ENCODE measurements around the gene APLN. TPM values are rescaled to one million over a fixed set of nuclear protein-coding genes. Genes with fewer than 3 reads are reported as not detected.

APLN gene
- total and polyA plus RNA-seq, 9 of the 15 experiments (the other 6 are each of a cell fraction or from before 2014, with no cell fraction given) = 0.04 to 0.06 TPM; not detected in 7

GRCh38 chrX:129651756-129652564 lies 2.8 kb downstream of the APLN start:
- Histone ChIP-seq H3K4me3 (no peak overlapping the region), H3K27ac (ENCODE audit: extremely low read depth, low read depth, low read length) (no peak overlapping the region), H2AFZ (ENCODE audit: low read depth, low read length) (no peak overlapping the region), H3K9me1 (ENCODE audit: control insufficient read depth, insufficient read depth, low read length) (no peaks in the 10 kb centered on the region), H3K27me3 (ENCODE audit: control insufficient read depth in 2 of 2, insufficient read depth in 2 of 2, low read length in 2 of 2) (peaks cover 24 to 85% of the 10 kb centered on the region in 2 experiments), H3K4me1 (replicated peaks in 1 of 2; ENCODE audit: control insufficient read depth in 2 of 2, insufficient read depth in 2 of 2, low read length in 2 of 2) (peaks cover 0 to 17% of the 10 kb centered on the region in 2 experiments; a peak in 2 of 5 replicates), H3K36me3 (ENCODE audit: control insufficient read depth, insufficient read depth, low read length) (no peaks in the 10 kb centered on the region), H3K9me3 (replicated peaks; ENCODE audit: control insufficient read depth, insufficient read depth, low read depth, low read length) (no peaks in the 10 kb centered on the region), H3K4me2 (ENCODE audit: insufficient read depth, low read length) (no peak overlapping the region), H4K20me1 (replicated peaks; ENCODE audit: control insufficient read depth, insufficient read depth, low read length) (0 out of 2 replicates have a peak, but pooled peaks cover 11% of the 10 kb centered on the region), H3K79me2 (ENCODE audit: control insufficient read depth, insufficient read depth, low read length) (no peaks in the 10 kb centered on the region), H3K9ac (ENCODE audit: insufficient read depth in 1 of 2, low read depth in 2 of 2, low read length in 2 of 2) (no peak overlapping the region)
- no peak for TF ChIP-seq PTRF (tag; IDR thresholded peaks at IDR 0.05)
- no peak for TF ChIP-seq ATF1 (CRISPR knock-in tag; IDR thresholded peaks at IDR 0.05)
- TF ChIP-seq ATF1 (tag; IDR thresholded peaks at IDR 0.05) = no peak
- TF ChIP-seq U2AF1 (optimal IDR thresholded peaks at IDR 0.05; ENCODE audit: low read depth, low read length) = no peak
- TF ChIP-seq HNRNPL (IDR thresholded peaks at IDR 0.05; ENCODE audit: low read depth, low read length) = no peak
- TF ChIP-seq, protein P1, sequence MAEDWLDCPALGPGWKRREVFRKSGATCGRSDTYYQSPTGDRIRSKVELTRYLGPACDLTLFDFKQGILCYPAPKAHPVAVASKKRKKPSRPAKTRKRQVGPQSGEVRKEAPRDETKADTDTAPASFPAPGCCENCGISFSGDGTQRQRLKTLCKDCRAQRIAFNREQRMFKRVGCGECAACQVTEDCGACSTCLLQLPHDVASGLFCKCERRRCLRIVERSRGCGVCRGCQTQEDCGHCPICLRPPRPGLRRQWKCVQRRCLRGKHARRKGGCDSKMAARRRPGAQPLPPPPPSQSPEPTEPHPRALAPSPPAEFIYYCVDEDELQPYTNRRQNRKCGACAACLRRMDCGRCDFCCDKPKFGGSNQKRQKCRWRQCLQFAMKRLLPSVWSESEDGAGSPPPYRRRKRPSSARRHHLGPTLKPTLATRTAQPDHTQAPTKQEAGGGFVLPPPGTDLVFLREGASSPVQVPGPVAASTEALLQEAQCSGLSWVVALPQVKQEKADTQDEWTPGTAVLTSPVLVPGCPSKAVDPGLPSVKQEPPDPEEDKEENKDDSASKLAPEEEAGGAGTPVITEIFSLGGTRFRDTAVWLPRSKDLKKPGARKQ (CRISPR knock-in tag; IDR thresholded peaks at IDR 0.05) = no peak
- no peak for TF ChIP-seq TCFL5 (CRISPR knock-in tag; conservative IDR thresholded peaks at IDR 0.05)
- no peak for TF ChIP-seq LEF1 (IDR thresholded peaks at IDR 0.05)
- no peak for TF ChIP-seq XRCC4 (IDR thresholded peaks at IDR 0.05; ENCODE audit: extremely low read depth, insufficient read depth, insufficient read length)
- TF ChIP-seq ZNF764 (CRISPR knock-in tag; IDR thresholded peaks at IDR 0.05; ENCODE audit: low read depth) = no peak
- TF ChIP-seq SRF (CRISPR knock-in tag; IDR thresholded peaks at IDR 0.05) = no peak
- TF ChIP-seq HEY1 (CRISPR knock-in tag; IDR thresholded peaks at IDR 0.05; ENCODE audit: borderline replicate concordance) = no peak
- no peak for TF ChIP-seq ZNF77 (CRISPR knock-in tag; IDR thresholded peaks at IDR 0.05)
- TF ChIP-seq ETS2 (tag; IDR thresholded peaks at IDR 0.05; ENCODE audit: borderline replicate concordance, poor library complexity, severe bottlenecking) = no peak
- no peak for TF ChIP-seq SREBF2 (CRISPR knock-in tag; IDR thresholded peaks at IDR 0.05)
- TF ChIP-seq, protein P2, sequence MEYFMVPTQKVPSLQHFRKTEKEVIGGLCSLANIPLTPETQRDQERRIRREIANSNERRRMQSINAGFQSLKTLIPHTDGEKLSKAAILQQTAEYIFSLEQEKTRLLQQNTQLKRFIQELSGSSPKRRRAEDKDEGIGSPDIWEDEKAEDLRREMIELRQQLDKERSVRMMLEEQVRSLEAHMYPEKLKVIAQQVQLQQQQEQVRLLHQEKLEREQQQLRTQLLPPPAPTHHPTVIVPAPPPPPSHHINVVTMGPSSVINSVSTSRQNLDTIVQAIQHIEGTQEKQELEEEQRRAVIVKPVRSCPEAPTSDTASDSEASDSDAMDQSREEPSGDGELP (CRISPR knock-in tag; IDR thresholded peaks at IDR 0.05; ENCODE audit: borderline replicate concordance) = no peak
- WGBS (ENCODE audit: insufficient coverage, low coverage, missing lambda C conversion rate) = 0% methylated on average over 6 of the region's 14 CpGs
- intact Hi-C loops (cut with micrococcal nuclease) = no loop called here
- in situ Hi-C loops (cut with MboI) = no loop called here
- CTCF ChIA-PET (ENCODE audit: low intra/inter-chr PET ratio) = no interaction called here
- FAIRE-seq (no peak), DNase-seq (ENCODE audit: extremely low read depth in 1 of 4, low spot score in 3 of 4) (no peak), ATAC-seq (no peak)
- BruUV-seq (replicated peaks) = no TSS peak
- POLR2A ChIA-PET = no interaction called here
